GM12878 (cell line): ENCODE measurements around the gene LPAR5. TPM values are rescaled to one million over a fixed set of nuclear protein-coding genes. Genes with fewer than 3 reads are reported as not detected.

ENCODE experiments used
- BACH1 ChIP-seq: fragments of 450-650 bp; IDR thresholded peaks from 2 replicates; pipeline ENCODE4 v1.6.1; 2017; ENCODE audit warnings: mild to moderate bottlenecking, borderline replicate concordance
- BCL11A ChIP-seq: IDR thresholded peaks from 2 replicates; pipeline ENCODE4 v1.6.1; 2011; ENCODE audit warnings: low read depth, low read length
- CEBPZ ChIP-seq: fragments of 150-350 bp; IDR thresholded peaks from 2 replicates; pipeline ENCODE4 v1.6.1; 2016; ENCODE audit warnings: low read depth, low read length
- DPF2 ChIP-seq: fragments of 450-650 bp; IDR thresholded peaks from 2 replicates; pipeline ENCODE4 v1.6.1; 2017; ENCODE audit warnings: mild to moderate bottlenecking
- E2F4 ChIP-seq: IDR thresholded peaks from 2 replicates; pipeline ENCODE4 v1.6.1; 2012; ENCODE audit warnings: low read depth, low read length, improper control_type of control experiment
- ELK1 ChIP-seq: IDR thresholded peaks from 2 replicates; pipeline ENCODE4 v1.6.1; 2012; ENCODE audit warnings: low read depth, low read length, improper control_type of control experiment
- FOXK2 ChIP-seq: fragments of 450-650 bp; IDR thresholded peaks from 2 replicates; pipeline ENCODE4 v1.6.1; 2017; ENCODE audit warnings: mild to moderate bottlenecking, moderate library complexity
- GATAD2B ChIP-seq: fragments of 450-650 bp; conservative IDR thresholded peaks from 2 replicates; pipeline ENCODE4 v1.6.1; 2017; ENCODE audit warnings: low read depth, mild to moderate bottlenecking, moderate library complexity
- HDAC6 ChIP-seq: fragments of 200-600 bp; sonication (generic); IDR thresholded peaks from one replicate; pipeline ENCODE4 v1.8.0; 2017; ENCODE audit warnings: antibody characterized with exemption; ENCODE audit not compliant: unreplicated experiment
- KLF5 ChIP-seq: fragments of 450-650 bp; IDR thresholded peaks from 2 replicates; pipeline ENCODE4 v1.6.1; 2014; ENCODE audit warnings: mild to moderate bottlenecking; ENCODE audit not compliant: partially characterized antibody
- MYB ChIP-seq: fragments of 150-350 bp; IDR thresholded peaks from 2 replicates; pipeline ENCODE4 v1.6.1; 2014; ENCODE audit warnings: mild to moderate bottlenecking, low read depth, low read length, borderline replicate concordance
- NKRF ChIP-seq: fragments of 450-650 bp; conservative IDR thresholded peaks from 2 replicates; pipeline ENCODE4 v1.6.1; 2017; ENCODE audit warnings: mild to moderate bottlenecking, moderate library complexity
- NR2F1 ChIP-seq: fragments of 450-650 bp; conservative IDR thresholded peaks from 2 replicates; pipeline ENCODE4 v1.6.1; 2017; ENCODE audit warnings: mild to moderate bottlenecking
- PAX8 ChIP-seq: fragments of 450-650 bp; IDR thresholded peaks from 2 replicates; pipeline ENCODE4 v1.6.1; 2017; ENCODE audit warnings: mild to moderate bottlenecking, moderate library complexity
- PBX3 ChIP-seq: IDR thresholded peaks from 2 replicates; pipeline ENCODE4 v1.6.1; 2011; ENCODE audit warnings: mild to moderate bottlenecking, low read depth, low read length, moderate library complexity; ENCODE audit not compliant: insufficient replicate concordance
- PKNOX1 ChIP-seq: fragments of 450-650 bp; IDR thresholded peaks from 2 replicates; pipeline ENCODE4 v1.6.1; 2016; ENCODE audit warnings: mild to moderate bottlenecking
- RAD51 ChIP-seq: fragments of 450-650 bp; IDR thresholded peaks from 2 replicates; pipeline ENCODE4 v1.6.1; 2016; ENCODE audit warnings: moderate library complexity, mild to moderate bottlenecking, inconsistent platforms
- RB1 ChIP-seq: fragments of 450-650 bp; formaldehyde crosslinking; IDR thresholded peaks from 2 replicates; pipeline ENCODE4 v1.6.1; 2017; ENCODE audit warnings: mild to moderate bottlenecking, borderline replicate concordance
- RELA ChIP-seq: fragments of 450-650 bp; IDR thresholded peaks from 2 replicates; pipeline ENCODE4 v1.8.0; 2014; ENCODE audit warnings: borderline replicate concordance; ENCODE audit not compliant: partially characterized antibody
- SRF ChIP-seq, 2 experiments: IDR thresholded peaks; 2 replicates each; pipeline ENCODE4 v1.6.1; 2011; ENCODE audit warnings: low read depth in 2 of 2, low read length in 2 of 2, mild to moderate bottlenecking in 1 of 2, moderate library complexity in 1 of 2
- ZNF207 ChIP-seq: fragments of 450-650 bp; IDR thresholded peaks from 2 replicates; pipeline ENCODE4 v1.6.1; 2014; ENCODE audit warnings: antibody characterized with exemption, mild to moderate bottlenecking, borderline replicate concordance
- ZNF274 ChIP-seq: IDR thresholded peaks from one replicate; pipeline ENCODE4 v1.8.0; 2011; ENCODE audit not compliant: insufficient read length, insufficient read depth
- polyA plus RNA-seq, 11 experiments: library from polyadenylated mRNA; depleted of rRNA in 4 of 11; unstranded in 6 of 11; stranded (reverse) in 5 of 11; fragments of >200 nt; fragmentation: Nextera tagmentation in 4 of 11; fragmentation: Illumina TruSeq in 1 of 11; extraction: Ambion mirVana in 4 of 11; extraction: Trizol in 1 of 11; gene quantifications; 1 replicate in 1 of 11; 2 replicates in 10 of 11; pipeline versions ENCODE4 v1.2.1 to v1.2.3, GENCODE V29; 2011 to 2016; ENCODE audit warnings: inconsistent platforms in 2 of 11, missing spikeins in 2 of 11, low read depth in 1 of 11
- total RNA-seq, 4 experiments: library from RNA; depleted of rRNA in 3 of 4; stranded (reverse); fragments of >200 nt in 3 of 4; fragmentation: Illumina TruSeq in 1 of 4; extraction: Trizol in 1 of 4; gene quantifications; 2 replicates each; pipeline versions ENCODE4 v1.2.1 to v1.2.3, GENCODE V29; 2013 to 2021

The LPAR5 gene
- total and polyA plus RNA-seq, 10 of the 15 experiments (the other 5 are each of a cell fraction or from before 2014, with no cell fraction given), result 1.3 to 7.9 (median 5.3) TPM

GRCh38 chr12:6635375-6635855 is 344 bp downstream of the LPAR5 start (continued):
- TF ChIP-seq ELK1 (no peak), GATAD2B (peak; percentile 83), ZNF207 (peak; percentile 39; the same call in 1 of the 2 replicates), PBX3 (no peak), RELA (no peak), PKNOX1 (peak; percentile 82), NR2F1 (peak; percentile 34; the same call in 1 of the 2 replicates), MYB (peak; percentile 40; the same call in 1 of the 2 replicates), RAD51 (no peak), PAX8 (no peak), FOXK2 (no peak), NKRF (no peak), BCL11A (peak; percentile 88), CEBPZ (no peak), KLF5 (no peak), BACH1 (peak; percentile 80; the same call in 1 of the 2 replicates), E2F4 (no peak), HDAC6 (no peak), RB1 (0 out of 2 replicates have a peak, but pooled peaks have one; percentile 6), ZNF274 (no peak), DPF2 (peak; percentile 95), SRF (IDR thresholded peaks at IDR 0.05; ENCODE audit: low read depth in 2 of 2, low read length in 2 of 2) (0 out of 4 replicates have a peak, but pooled peaks of 1 of the 2 experiments have one; percentile 22)
